Measurements from ENCODE around the gene PPIL4. TPM values are rescaled to one million over a fixed set of nuclear protein-coding genes. Genes with fewer than 3 reads are reported as not detected.
"Not testable (repeated sequence)": the region's sequence is repeated elsewhere in the genome, so short reads cannot be mapped to it uniquely, and the experiment has no call there.

Gene PPIL4
- polyA plus RNA-seq, 1 donor, result 26.8 TPM

DNA sequence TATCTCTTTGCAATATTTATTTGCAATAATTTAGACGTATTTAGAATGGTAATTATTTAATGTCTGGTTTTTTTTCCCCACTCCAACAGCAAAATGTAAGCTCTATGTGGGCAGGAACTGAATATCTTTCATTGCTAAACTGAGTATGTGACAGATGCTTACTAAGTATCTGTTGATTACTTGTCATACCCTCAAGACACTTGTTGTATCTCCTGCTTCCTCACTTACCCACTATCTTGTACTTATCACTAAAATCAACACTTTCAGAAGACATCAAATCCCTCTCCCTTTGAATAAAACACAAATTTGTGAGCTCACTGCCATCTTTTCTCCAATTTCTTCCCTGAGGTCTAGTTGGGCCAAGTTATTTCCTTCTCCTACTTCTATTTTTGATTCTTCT is 30.3 kb downstream of the PPIL4 start:
- DNase-seq, result no peak

DNA sequence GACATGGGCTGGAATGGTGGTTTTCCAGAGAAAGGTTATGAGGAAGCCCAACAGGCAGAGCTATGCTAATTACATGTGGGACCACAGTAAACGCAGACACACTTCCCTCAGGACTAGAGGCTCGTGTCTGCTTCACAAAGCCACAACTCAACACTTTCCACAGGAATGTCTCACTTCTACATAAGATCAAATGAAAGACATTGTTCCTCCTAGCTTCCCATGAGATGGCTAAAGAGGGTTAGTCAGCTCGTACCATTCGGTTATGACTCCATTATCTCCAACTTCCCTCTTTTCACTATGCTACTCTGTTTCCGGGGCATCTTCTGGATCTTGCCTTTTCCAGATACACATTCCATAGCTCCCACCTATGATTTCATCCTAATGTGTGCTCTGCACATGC is 31.9 kb downstream of the PPIL4 start:
- no peak for DNase-seq

DNA sequence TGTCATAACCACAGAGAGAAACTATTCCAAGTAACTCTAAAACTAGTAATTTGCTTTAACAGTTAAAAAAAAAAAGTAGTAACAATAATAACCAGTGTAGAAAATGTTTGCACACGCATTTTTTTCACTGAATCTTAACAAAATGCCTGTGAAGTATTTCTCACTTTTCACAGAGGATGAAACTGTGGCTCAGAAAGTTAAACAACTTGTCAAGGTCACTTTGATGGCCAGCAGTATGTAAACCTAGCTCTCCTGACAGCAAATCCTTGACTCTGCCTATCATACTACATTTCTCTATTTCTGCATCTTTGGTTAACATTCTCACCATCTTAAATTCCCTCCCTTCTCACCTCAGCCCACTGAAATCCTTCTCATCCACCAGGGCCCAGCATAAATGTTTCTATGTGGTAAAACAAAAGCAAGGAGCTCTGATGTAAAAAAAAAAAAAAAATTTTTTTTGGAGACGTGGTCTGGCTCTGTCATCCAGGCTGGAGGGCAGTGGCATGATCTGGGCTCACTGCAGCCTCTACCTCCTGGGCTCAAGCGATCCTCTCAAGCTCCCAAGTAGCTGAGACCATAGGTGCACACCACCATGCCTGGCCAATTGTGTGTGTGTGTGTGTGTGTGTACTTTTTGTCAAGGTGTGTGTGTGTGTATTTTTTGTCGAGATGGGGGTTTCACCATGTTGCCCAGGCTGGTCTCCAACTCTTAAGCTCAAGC is 34.9 kb downstream of the PPIL4 start:
- DNase-seq, result no peak

- no peak for DNase-seq
These were observed 37.4 kb downstream of the PPIL4 start for GRCh38 chr6:149508485-149508884.

- no peak for DNase-seq
These were observed 42.0 kb downstream of the PPIL4 start for GRCh38 chr6:149503872-149504271.

- no peak for DNase-seq
These were observed 42.6 kb downstream of the PPIL4 start for GRCh38 chr6:149503276-149503675.

- no peak for DNase-seq
These were observed 44.1 kb downstream of the PPIL4 start for GRCh38 chr6:149501768-149502167.

DNA sequence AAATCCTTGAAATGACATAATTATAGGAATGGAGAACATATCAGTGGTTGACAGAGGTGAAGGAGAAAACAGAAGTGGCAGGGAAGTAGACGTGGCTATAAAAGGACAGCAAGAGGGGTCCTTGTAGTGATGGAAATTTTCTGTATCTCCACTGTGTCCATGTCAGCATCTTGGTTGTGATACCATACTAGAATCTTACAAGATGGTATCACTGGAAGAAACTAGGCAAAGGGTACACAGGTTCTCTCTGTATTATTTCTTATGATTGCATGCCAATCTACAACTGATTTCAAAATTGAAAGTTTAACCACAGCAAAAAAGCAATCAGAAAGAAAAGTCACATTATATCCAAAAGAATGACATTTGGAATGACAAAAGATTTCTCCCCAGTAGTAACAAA is 44.6 kb downstream of the PPIL4 start:
- DNase-seq, result no peak

- DNase-seq, result no peak
These were observed 45.7 kb downstream of the PPIL4 start for GRCh38 chr6:149500096-149500495.

DNA sequence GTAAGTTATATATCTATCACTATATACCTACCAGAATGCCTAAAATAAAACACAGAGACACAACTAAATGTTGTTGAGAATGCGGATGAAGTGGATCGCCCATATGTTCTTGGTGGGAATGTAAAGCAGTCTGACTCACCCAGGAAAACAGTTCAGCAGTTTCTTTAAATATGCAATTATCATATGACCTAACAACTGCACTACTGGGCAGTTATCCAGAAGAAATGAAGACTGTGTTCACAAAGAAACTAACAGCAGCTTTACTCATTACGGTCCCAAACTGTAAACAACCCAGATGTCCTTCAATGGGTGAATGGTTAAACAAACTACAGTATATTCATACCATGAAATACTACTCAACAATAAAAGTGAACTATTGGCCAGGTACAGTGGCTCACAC is 46.8 kb downstream of the PPIL4 start:
- no peak for DNase-seq

GRCh38 chr6:149497365-149497764 is 48.5 kb downstream of the PPIL4 start:
- no peak for DNase-seq

DNA sequence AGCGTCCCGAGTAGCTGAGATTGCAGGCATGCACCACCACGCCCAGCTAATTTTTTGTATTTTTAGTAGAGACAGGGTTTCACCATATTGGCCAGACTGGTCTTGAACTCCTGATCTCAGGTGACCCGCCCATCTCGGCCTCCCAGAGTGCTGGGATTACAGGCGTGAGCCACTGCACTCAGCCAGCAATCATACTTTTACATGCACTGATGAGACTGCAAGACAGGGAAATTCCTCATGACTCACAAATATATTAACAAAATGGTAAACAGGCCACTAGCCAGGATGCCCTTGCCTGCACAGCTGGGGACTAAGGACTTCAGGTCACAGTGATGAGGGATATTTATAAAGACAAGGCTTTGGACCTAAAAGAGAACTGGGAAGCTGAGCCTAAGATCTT is 49.2 kb downstream of the PPIL4 start:
- DNase-seq, result not testable (repeated sequence)

DNA sequence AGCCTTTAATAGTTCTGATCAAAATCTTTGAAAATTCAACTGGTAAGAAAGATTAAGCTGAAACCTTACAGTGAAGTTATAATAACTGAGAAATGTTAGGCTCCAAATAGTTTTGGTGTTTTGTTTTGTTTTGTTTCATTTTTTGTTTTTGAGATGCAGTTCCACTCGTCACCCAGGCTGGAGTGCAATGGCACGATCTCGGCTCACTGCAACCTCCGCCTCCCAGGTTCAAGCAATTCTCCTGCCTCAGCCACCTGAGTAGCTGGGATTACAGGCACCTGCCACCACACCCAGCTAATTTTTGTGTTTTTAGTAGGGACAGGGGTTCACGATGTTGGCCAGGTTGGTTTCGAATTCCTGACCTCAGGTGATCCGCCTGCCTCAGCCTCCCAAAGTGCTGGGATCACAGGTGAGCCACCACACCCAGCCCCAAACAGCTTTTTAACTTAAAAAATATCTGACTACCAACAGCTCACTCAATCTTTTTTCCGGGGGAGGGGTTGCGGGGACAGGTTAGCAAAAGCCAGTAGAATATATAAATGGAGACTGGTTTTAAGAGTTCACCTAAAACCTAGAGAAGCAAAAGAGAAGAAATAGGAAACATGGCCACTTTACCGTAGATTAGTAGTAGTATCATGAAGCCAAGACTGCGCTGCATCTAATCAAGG is 50.4 kb downstream of the PPIL4 start:
- DNase-seq, result not testable (repeated sequence)

- DNase-seq, result not testable (repeated sequence)
These were observed 51.0 kb downstream of the PPIL4 start for GRCh38 chr6:149494810-149495209.

DNA sequence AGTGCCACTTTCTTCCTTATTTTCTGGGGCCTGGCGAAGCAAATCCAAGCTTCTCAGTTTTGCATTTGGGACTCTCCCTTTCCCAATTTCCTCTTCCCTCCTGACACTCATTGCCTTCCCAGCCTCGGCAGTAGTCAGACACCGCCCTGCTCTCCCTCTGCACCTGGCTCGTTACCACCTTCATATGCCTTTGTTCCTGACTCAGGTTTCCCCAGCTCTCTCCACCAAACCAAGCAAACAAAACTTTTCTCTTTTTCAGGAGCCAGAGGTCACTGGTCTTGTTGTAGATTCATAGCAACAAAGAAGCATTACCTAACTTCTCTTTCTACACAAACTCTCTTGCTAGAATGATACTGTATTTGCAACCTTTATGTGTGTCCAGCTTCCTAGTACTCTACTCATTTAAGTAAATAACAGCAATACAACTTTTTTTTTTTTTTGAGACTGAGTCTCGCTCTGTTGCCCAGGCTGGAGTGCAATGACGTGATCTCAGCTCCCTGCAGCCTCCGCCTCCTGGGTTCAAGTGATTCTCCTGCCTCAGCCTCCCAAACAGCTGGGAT is 52.0 kb downstream of the PPIL4 start:
- DNase-seq, result no peak

DNA sequence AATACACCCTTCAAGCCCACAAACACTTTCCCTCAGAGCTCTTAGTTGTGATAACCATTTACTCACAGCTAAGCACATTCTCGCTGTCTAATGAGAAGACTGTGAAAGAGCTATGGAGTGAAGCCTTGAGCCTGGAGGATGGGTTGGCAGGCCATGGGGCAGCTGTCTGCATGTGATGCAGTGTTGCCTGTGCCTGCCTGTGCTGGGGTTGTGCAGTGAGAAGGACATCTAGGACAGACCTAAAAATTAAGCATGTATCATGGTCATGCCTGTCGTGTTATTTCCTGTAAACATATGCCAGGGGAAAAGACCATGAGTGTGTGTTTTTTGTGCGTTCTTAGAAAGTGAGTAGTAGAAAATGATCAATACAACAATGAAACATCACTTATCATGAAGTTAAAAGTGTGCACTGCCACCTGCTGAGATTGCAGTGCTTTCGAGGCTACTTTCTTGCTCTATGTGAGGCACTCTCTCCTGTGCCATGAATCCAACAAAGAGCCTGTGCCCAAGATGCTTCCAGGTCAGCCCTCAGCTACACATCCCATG is 53.0 kb downstream of the PPIL4 start:
- DNase-seq, result no peak

DNA sequence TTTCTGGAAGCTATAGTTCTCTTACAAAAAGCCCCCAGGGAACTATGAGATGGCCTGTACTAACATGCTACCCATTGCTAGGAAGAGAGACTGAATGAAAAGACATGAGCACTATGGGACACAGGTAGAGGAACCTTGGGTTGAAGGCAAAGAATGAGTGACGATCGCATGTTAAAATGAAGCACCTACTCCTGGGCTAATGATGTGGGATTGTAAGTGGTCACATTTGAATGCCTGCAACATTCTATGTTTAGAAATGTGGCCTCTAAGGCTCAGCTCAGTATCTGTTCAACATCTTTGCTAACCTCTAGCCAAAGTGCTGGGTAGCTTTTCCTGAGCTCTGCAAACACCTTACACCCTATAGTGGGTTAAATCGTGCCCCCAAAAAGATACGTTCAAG is 55.9 kb downstream of the PPIL4 start:
- no peak for DNase-seq

DNA sequence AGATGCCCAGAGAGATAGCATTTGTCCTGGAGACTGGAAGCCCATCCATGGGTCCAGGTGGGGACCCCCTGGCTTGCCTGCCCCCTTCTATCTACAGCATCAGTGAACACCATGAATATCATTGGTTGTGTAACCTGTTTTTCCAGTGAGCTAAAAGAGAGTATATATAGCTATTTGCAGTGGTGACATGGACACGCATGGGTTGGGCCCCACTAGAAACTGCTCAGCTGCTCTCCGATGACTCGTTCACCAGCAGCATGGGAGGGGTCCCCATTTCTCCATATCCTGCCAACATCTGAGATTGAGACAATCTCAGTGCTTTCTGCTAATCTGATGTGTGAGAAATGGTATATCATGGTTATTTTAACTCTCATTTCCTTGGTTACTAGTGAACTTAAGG is 57.0 kb downstream of the PPIL4 start:
- no peak for DNase-seq

- no peak for DNase-seq
These were observed 58.5 kb downstream of the PPIL4 start for GRCh38 chr6:149487316-149487715.

DNA sequence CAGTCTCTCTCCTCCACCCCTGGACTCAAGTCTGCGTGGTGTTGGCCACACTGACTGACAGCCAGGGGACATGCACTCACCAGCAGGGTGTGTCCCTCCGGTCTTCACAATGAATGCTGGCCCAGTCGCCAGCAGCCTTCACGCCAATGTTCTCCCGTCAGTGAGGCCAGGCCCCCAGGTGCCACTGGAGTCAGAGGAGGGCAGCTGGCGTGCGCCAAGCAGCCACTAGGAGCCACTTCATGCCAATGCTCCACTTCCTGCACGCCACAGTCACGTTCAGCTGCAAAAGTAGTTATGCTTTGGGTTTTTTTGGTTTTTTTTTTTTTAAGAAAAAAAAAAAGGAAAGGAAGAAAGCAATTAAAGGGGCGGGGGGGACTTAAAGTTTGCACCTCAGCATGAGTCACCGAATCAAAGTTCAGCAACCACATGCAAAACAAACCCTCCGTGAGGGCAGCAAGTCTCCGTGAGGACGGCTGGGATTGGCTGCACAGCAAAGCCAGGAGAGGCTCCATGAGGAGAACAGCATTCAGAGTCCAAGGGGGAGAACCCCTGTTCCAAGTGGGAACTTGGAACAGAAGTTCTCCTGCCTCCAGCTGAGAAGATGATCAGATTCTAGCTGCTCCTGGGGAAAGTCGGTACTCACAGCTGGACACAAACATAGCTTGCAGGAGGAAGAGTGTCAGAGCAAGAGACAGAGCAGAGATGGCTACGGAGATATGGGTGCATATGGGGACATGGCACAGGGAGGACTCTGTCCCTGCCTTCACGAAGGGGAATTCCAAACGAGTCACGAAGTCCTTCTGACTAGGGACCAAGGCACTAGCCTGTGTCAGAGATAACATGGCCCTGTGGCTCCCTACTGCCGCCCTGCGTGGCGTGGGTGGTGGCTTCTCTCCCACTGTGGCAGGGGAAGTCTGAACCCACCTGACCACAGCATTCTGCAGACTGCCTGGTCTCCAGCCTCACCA is 60.8 kb downstream of the PPIL4 start, which contains the start of gene ZC3H12D:
TSS of gene ZC3H12D (minus strand) at position 282 of the 968 bp plus-strand sequence. CDS start 10,471 bp downstream, outside the sequence.
- no peak for DNase-seq

DNA sequence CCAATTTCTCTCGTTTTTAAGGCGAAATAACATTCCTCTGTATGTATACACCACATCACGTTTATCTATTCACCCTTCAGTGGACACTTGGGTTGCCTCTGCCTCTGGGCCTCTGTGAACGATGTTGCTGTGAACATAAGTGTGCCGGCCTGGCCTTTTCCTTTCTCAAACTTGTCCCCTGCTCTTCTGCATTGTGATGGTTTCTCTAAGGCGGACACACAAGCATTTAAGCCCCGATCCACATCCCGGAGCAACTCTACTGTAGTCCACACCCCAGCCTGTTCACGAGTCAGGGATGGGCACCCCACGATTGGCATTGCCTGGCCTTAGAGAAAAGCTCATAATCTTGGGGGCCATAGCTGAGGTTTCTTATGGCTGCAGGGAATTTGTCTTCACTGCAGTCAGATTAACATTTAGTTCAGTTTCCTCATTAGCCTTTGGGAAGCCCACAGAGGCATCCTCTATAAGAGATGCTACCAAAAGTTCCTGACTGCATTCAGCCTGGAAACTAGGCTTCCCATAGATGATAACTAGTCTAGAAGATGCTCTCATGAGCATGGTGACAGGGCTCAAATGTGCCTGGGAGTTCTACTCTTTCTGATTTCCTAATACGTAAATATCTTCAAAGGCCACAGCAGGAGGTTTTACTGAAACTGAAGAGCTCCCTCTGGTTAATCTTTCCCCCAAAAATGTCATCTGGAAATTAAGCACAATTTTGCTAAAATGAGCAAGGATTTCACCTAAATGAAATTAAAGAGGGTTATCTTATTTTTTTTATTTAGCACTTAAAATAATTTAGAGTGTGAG is 61.8 kb downstream of the PPIL4 start:
- DNase-seq, result no peak

GRCh38 chr6:149483334-149483725 is 62.5 kb downstream of the PPIL4 start:
- no peak for DNase-seq
